ENCODE results near the gene HRH3.

HRH3 gene

GRCh38 chr20:62243906-62244515 lies 23.9 kb upstream of the HRH3 start:
- no peak for DNase-seq

DNA sequence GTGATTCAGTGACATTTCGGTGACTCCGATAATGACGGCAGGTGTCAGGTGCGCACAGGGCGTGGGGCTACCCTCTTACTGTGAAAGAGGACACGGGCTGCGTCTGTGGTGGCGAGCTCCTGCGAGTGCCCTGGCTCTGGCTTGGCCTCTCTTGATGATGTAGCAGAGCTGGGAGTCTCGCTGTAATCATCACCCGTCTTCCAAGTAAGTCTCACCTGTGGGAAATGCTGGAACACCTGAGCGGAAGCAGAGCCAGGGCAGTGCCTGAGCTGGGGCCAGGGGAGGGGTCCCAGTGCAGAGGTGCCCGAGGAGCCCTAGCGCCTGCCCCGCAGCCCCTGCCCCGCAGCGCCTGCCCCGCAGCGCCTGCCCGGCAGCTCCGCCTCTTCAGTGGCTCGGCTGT lies 23.0 kb upstream of the HRH3 start:
- DNase-seq: no peak

- DNase-seq: no peak
These were observed 22.1 kb upstream of the HRH3 start for GRCh38 chr20:62242176-62242575.

GRCh38 chr20:62241506-62241905 lies 21.4 kb upstream of the HRH3 start:
- no peak for DNase-seq

DNA sequence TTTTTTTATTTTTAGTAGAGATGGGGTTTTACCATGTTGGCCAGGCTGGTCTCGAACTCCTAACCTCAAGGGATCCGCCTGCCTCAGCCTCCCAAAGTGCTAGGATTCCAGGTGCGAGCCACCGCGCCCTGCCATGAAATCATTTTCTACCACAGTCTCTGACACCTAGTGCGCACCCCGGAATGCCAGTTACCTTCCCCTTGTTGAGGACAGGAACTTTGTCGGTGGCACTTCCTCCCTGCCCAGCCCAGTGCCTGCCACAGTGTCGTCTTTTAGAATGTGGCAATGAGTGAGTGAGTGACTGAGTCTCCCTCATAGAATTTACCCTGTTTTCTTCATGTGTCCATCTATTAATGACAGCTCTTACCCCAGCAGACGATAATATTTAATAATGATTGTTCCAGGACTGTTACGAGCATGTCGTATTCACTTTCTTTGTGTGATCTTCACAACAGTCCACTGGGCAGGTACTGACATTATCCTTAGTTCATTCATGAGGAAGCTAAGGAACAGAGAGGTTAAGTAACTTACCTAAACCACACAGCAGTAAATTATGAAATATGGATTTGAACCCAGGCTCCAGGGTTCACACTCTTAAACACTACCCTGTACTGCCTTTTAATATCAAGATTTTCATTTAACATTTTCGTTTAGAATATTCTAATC lies 20.1 kb upstream of the HRH3 start:
- no peak for DNase-seq

DNA sequence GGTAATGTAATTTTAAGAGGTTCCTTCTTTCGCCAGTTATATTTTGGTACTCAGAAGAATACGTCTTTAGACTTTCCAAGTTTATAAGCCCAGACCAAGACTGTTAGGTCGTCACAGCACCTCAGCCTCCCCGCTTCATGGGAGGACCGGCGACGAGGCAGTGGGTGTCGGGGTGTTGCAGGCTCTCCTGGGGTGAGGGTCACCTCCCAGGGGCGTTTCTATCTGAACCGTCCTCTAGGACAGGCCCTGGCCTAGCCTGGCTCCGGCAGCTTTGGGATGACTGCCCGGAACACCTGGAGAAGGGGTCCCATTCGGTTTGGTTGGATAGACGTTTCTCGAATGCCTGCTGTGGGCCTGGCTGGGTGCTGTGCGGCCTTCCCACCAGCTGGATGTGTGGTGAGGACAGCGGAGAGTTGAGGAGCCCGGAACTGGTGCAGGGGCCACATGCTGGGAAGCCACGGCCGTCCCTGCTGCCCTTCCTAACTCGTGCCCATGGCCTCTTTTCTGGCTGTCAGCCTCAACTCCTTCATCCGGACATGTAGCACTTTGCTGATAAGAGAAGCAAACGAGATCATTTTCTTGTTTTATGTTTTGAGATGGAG lies 19.3 kb upstream of the HRH3 start:
- peak; percentile 35 for DNase-seq

- DNase-seq: no peak
These were observed 18.6 kb upstream of the HRH3 start for GRCh38 chr20:62238569-62239277.

GRCh38 chr20:62237801-62238568 lies 17.9 kb upstream of the HRH3 start, which contains the start of gene OSBPL2:
Gene OSBPL2 (plus strand): TSS chr20:62238521. CDS start chr20:62256185, 17,664 bp downstream.
- peak; percentile 99 for DNase-seq

- DNase-seq: no peak
These were observed 17.4 kb upstream of the HRH3 start for GRCh38 chr20:62237514-62237800.

GRCh38 chr20:62236766-62237513 lies 16.9 kb upstream of the HRH3 start:
- DNase-seq: no peak

- DNase-seq: peak; percentile 5
These were observed 16.1 kb upstream of the HRH3 start for GRCh38 chr20:62236200-62236599.

DNA sequence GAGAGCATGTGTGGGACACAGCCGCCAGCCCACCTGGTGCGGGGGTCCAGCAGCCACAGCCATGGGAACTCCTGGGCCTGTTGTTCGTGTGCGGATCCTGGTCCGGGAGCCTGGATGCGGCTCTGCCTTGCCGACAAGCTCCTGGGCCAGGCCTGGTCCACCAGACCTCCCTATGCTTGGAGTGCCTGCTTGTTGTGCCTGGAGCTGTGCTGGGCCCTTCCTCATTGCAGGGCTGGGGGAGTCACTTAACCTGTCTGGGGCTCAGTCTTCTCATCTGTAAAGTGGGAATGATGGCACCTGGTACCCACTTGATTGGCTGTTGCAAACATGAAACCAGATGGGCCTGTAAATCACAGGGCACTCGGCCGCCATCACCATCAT lies 15.7 kb upstream of the HRH3 start:
- DNase-seq: no peak

- DNase-seq: peak; percentile 5
These were observed 15.1 kb upstream of the HRH3 start for GRCh38 chr20:62235001-62235776.

DNA sequence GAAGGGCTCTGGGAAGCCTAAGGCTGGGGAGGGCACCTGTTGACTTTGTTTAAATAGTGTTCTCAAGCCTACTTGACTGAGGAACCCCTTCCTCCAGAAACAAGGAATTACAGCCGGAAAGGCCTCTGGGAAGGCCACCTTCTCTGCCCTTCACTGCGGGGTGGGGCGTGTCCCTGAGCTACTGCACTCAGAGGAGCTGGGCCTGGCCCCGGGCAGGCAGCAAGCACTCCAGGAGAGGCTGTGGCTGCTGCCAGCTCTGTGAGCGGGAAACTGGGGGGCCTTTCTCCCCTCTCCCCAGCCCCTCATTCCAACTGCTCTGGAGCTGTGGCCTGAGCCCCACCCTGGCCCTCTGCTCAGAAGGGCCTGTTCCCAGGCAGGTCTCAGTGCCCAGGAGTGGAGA lies 14.3 kb upstream of the HRH3 start:
- DNase-seq: no peak

DNA sequence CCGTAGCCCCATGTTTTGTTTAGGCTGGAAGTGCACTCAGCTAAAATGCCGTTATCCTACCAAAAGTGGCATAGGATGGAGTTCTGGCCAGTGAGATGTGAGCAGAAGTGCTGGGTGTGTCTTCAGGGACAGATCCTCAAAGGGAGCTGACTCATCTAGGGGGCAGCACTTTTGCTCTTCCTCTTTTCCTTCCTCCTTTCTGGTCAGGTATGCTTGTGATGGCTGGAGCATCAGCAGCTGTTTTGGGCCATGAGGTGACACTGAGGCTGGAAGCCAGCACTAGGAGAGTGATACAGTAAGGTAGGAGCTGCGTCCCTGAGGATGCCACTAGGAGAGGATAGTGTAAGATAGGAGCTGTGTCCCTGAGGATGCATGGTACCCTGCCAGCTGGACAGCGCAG lies 13.6 kb upstream of the HRH3 start:
- DNase-seq: peak; percentile 15

DNA sequence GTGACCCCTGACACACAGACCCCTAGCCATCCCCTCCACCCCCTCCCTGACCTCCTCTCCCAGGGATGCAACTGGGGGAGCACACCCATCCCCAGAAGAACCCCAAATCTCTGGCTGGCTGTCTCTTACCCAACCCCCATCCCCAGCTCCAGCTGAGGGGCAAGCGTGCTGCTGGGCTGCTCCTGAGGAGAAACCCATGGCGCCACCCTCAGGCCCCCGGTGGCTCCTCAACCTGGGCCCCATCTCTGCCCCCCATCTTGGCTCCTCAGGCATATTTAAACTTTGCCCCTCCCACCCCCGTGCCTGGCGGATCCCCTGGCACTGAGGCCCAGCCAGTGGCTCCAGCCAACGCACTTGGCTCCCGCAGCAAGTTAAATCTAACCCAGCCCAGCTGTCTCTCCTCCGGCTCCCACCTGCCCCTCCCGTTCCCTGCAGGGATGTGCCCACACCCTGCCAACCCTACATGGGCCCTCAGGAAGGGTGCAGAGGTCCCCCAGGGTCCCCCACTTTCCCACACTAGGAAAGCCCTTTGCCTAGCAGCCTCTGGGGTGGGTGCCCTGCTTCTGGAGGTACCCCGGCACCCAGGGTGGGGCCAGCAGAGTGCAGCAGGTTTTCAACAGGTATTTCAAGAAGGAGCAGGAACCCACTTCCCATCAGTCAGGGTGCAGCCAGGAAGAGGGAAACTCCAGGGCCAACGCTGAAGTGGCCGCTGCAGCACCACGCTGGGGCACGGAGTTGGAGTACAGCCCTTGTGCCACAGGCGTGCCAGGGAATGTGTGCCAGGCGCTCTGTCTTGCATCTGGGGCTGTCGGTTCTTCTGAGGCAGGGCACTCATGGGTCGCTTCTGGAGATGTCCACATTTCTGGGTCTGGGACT lies 12.9 kb upstream of the HRH3 start:
- no peak for DNase-seq

DNA sequence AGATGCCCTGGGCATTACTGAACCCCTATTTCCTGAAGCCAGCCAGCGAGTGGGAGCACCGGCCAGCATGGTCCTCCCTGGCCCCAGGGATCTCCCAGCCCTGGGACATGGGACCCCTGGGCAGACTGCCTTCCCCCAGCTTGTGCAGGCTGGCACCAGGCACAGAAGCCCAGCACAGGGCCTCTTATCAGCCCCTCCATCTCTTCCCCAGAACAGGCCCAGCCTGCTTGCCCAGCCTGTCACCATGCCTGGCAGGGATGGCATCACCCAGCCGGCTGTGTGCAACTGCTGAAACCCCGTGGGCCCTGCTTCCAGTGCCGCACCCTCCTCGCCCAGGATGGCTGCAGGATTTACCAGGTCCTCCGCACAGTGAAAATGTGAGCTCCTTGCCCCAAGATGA lies 12.1 kb upstream of the HRH3 start:
- DNase-seq: no peak

- no peak for DNase-seq
These were observed 11.2 kb upstream of the HRH3 start for GRCh38 chr20:62231292-62231691.

GRCh38 chr20:62230696-62231095 lies 10.6 kb upstream of the HRH3 start:
- DNase-seq: no peak

GRCh38 chr20:62230276-62230675 lies 10.2 kb upstream of the HRH3 start:
- DNase-seq: no peak

DNA sequence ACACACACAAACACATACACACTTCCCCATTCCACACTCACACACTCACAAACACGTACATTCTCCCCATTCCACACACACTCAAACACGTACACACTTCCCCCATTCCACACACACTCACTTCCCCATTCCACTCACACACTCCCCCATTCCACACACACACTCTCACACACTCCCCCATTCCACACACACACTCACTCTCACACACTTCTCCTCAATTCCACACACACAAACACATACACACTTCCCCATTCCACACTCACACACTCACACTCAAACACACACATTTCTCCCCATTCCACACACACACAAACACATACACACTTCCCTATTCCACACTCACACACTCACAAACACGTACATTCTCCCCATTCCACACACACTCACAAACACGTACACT lies 9.6 kb upstream of the HRH3 start:
- no peak for DNase-seq
